ENCODE measurements around the gene MAP3K7.

DNA sequence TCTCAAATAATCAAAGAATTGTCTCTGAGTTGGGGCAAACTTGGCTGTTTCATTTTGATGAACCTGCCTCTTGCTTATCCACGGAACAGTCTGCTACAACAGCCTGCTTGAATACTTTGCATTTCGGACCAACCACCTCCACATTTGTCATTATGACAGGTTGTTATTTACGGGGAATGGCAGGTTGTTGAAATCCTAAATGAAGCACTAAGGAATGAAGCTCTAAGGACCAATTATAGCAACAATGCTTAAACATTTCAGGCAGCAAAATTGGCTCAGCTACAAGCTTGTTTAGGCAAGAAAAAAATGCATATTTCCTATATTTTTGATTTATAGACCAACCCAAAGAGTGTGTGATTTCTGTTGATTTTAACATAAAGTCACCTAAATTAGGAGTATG lies 84.5 kb downstream of the MAP3K7 start:
- TF ChIP-seq POLR2A (IDR thresholded peaks at IDR 0.05) (no peak), POLR2AphosphoS5 (IDR thresholded peaks at IDR 0.05) (no peak)
- TF ChIP-seq, protein P1, sequence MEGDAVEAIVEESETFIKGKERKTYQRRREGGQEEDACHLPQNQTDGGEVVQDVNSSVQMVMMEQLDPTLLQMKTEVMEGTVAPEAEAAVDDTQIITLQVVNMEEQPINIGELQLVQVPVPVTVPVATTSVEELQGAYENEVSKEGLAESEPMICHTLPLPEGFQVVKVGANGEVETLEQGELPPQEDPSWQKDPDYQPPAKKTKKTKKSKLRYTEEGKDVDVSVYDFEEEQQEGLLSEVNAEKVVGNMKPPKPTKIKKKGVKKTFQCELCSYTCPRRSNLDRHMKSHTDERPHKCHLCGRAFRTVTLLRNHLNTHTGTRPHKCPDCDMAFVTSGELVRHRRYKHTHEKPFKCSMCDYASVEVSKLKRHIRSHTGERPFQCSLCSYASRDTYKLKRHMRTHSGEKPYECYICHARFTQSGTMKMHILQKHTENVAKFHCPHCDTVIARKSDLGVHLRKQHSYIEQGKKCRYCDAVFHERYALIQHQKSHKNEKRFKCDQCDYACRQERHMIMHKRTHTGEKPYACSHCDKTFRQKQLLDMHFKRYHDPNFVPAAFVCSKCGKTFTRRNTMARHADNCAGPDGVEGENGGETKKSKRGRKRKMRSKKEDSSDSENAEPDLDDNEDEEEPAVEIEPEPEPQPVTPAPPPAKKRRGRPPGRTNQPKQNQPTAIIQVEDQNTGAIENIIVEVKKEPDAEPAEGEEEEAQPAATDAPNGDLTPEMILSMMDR (IDR thresholded peaks at IDR 0.05 in 8 of 11, conservative IDR thresholded peaks at IDR 0.05 in 3 of 11): no peak
